Endothelial cell (in vitro differentiated cells): ENCODE results near the gene RIPK3. TPM values are rescaled to one million over a fixed set of nuclear protein-coding genes. Genes with fewer than 3 reads are reported as not detected.

Source experiments
- DNase-seq: peaks from one replicate; pipeline ENCODE4 v3.0.0; 2021; ENCODE audit warnings: low spot score
- H3K27ac Mint-ChIP-seq: one replicate; pipeline ENCODE4 v1.8.0; 2021; ENCODE audit warnings: mixed read lengths, inconsistent platforms; ENCODE audit not compliant: unreplicated experiment
- H3K27me3 Mint-ChIP-seq: one replicate; pipeline ENCODE4 v1.8.0; 2021; ENCODE audit warnings: mild to moderate bottlenecking, moderate library complexity, mixed read lengths, inconsistent platforms; ENCODE audit not compliant: unreplicated experiment
- H3K36me3 Mint-ChIP-seq: one replicate; pipeline ENCODE4 v1.8.0; 2021; ENCODE audit warnings: mild to moderate bottlenecking, low read depth, mixed read lengths, inconsistent platforms; ENCODE audit not compliant: unreplicated experiment
- H3K4me1 Mint-ChIP-seq: one replicate; pipeline ENCODE4 v1.8.0; 2021; ENCODE audit warnings: mild to moderate bottlenecking, mixed read lengths, inconsistent platforms; ENCODE audit not compliant: unreplicated experiment
- H3K4me3 Mint-ChIP-seq: one replicate; pipeline ENCODE4 v1.8.0; 2021; ENCODE audit warnings: mild to moderate bottlenecking, mixed read lengths, inconsistent platforms; ENCODE audit not compliant: unreplicated experiment
- H3K9me3 Mint-ChIP-seq: one replicate; pipeline ENCODE4 v1.8.0; 2021; ENCODE audit warnings: mixed read lengths, inconsistent platforms; ENCODE audit not compliant: unreplicated experiment
- CTCF ChIP-seq: fragments of 200-600 bp; sonication (generic); IDR thresholded peaks from one replicate; pipeline ENCODE4 v1.5.0; 2021; ENCODE audit warnings: antibody characterized with exemption; ENCODE audit not compliant: unreplicated experiment
- total RNA-seq: library from RNA; stranded (reverse); fragmentation: NEBNext Ultra II Directional; extraction: Animal tissue kit (Norgen Biotek cat#: 25700); gene quantifications from one replicate; pipeline ENCODE4 v1.2.1, GENCODE V29; 2021; ENCODE audit not compliant: unreplicated experiment

The RIPK3 gene
- total RNA-seq, 1 donor from 2014 or later, result 2.6 TPM

- H3K4me3 Mint-ChIP-seq, result no peak overlapping the region
- TF ChIP-seq CTCF, result no peak
- peaks cover 4% of the 10 kb centered on the region for H3K36me3 Mint-ChIP-seq
- H3K27me3 Mint-ChIP-seq, result peaks cover 5% of the 10 kb centered on the region
- DNase-seq, result no peak
- H3K4me1 Mint-ChIP-seq, result peaks cover 6% of the 10 kb centered on the region
- no peak overlapping the region for H3K27ac Mint-ChIP-seq
- no peaks in the 10 kb centered on the region for H3K9me3 Mint-ChIP-seq
Observed at GRCh38 chr14:24378981-24379906, 39.5 kb upstream of the RIPK3 start.

- no peak for DNase-seq
Observed at GRCh38 chr14:24378327-24378726, 38.5 kb upstream of the RIPK3 start.

GRCh38 chr14:24377657-24378056 is 37.9 kb upstream of the RIPK3 start:
- H3K4me1 Mint-ChIP-seq, result peaks cover 6% of the 10 kb centered on the region
- no peak for DNase-seq
- peaks cover 4% of the 10 kb centered on the region for H3K36me3 Mint-ChIP-seq
- H3K27me3 Mint-ChIP-seq, result peaks cover 5% of the 10 kb centered on the region
- no peak overlapping the region for H3K27ac Mint-ChIP-seq
- TF ChIP-seq CTCF, result no peak
- no peak overlapping the region for H3K4me3 Mint-ChIP-seq
- H3K9me3 Mint-ChIP-seq, result no peaks in the 10 kb centered on the region

More at GRCh38 chr14:24378327-24378726, 38.5 kb upstream of the RIPK3 start:
- Mint-ChIP-seq H3K4me3 (no peak overlapping the region), H3K36me3 (peaks cover 4% of the 10 kb centered on the region), H3K27ac (no peak overlapping the region), H3K4me1 (peaks cover 6% of the 10 kb centered on the region), H3K9me3 (no peaks in the 10 kb centered on the region), H3K27me3 (peaks cover 5% of the 10 kb centered on the region)
- no peak for TF ChIP-seq CTCF

- Mint-ChIP-seq H3K27me3 (peaks cover 5% of the 10 kb centered on the region), H3K4me3 (no peak overlapping the region), H3K4me1 (peaks cover 6% of the 10 kb centered on the region), H3K9me3 (no peaks in the 10 kb centered on the region), H3K27ac (no peak overlapping the region), H3K36me3 (peaks cover 4% of the 10 kb centered on the region)
- DNase-seq, result no peak
- TF ChIP-seq CTCF, result no peak
Observed at GRCh38 chr14:24377126-24377525, 37.3 kb upstream of the RIPK3 start.

GRCh38 chr14:24376448-24377070 is 36.8 kb upstream of the RIPK3 start:
- peaks cover 6% of the 10 kb centered on the region for H3K4me1 Mint-ChIP-seq

More at GRCh38 chr14:24376448-24377070, 36.8 kb upstream of the RIPK3 start:
- no peak for DNase-seq
- H3K27me3 Mint-ChIP-seq, result peaks cover 6% of the 10 kb centered on the region
- H3K4me3 Mint-ChIP-seq, result no peak overlapping the region
- peaks cover 4% of the 10 kb centered on the region for H3K36me3 Mint-ChIP-seq
- no peaks in the 10 kb centered on the region for H3K9me3 Mint-ChIP-seq
- no peak overlapping the region for H3K27ac Mint-ChIP-seq
- TF ChIP-seq CTCF, result no peak
